Hematopoietic multipotent progenitor cell treated with erythropoietin and hydrocortisone succinate and interleukin-3 and kit ligand, for 8 days (in vitro differentiated cells): Measurements from ENCODE around the gene LRG1.
"Not testable (repeated sequence)": the region's sequence is repeated elsewhere in the genome, so short reads cannot be mapped to it uniquely, and the experiment has no call there.

Experiments used
- DNase-seq: peaks from one replicate; pipeline ENCODE4 v3.0.0-alpha.2; 2015

Gene LRG1

DNA sequence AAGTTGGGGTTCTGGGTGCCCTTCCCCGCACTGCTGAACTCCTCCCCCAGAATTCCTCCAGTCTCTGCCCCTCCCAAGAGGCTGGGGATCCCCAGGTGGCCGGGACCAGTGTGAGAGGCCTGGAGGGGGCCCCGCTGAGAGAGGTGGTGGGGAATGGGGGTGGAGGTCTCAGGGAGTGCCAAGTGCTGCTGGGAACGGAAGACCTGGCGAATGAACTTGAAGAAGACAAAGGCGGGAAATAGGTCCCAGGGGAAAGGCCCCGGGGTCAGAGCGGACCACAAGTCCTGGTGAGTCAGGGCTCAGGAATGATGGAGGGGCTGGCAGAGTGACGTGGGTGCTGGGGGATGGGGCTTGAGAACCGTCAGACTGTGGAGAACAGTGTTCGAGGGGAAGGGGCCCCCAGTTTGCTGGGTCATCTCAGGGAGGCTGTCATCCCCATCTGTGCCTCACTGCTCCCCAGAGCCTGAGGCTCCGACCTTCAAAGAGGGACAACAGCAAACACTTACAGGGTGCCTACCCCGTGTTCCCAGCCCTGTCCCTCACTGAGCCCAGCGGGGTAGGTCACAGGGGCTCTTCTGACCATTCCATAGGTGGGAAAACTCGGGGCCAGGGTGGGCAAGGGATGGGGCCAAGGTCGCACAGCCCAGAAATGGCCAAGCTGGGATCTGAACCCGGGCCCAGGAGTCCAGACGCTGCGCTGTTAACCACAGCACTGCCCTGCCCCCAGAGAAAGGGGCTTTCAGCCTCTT lies 35.6 kb upstream of the LRG1 start:
- DNase-seq, result no peak

DNA sequence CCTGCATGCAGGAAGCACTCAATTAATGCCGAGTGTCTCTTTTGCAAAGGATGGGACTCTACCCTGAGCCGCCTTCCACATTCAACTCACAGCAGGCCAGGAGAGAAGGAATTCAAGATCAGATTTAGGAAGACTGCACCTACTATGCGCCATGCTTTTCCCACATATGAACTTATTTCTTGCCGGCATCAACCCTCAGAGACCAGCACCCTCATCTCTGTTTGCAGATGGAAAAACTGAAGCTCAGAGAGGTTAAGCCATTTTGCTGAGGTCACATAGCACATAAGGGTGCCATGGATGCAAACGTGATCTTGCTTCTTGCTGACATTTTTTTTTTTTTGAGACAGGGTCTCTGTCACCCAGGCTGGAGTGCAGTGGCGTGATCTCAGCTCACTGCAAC lies 33.8 kb upstream of the LRG1 start:
- no peak for DNase-seq

DNA sequence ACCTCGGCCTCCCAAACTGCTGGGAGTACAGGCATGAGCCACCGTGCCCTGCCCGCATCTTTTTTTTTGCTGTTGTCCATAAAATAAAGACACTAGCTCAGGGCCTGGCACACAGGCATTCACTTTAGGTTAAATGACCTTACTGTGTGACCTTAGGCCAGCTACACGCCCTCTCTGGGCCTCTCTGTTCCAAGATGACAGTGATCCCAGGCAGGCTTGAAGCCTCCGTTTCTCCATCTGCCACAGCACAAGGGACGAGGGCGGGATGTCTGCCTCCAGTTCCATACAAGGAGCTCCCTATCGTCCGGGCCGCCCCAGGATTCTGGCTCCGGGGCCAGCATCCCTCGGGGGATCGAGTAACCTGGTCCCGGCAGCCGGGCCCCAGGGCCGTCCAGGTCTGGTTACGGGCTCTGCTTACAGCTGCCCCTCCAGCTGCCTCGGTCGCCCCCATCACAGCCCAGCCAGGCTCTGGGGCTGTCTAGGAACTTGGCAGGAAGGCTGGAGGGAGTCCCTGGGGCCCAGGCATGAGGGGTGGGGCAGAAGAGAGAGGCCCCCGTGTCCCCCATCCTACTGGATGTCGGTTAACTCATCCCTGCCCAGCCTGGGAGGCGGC lies 31.6 kb upstream of the LRG1 start:
- no peak for DNase-seq

GRCh38 chr19:4570916-4571304 lies 31.1 kb upstream of the LRG1 start:
- DNase-seq, result no peak

GRCh38 chr19:4570402-4570801 lies 30.6 kb upstream of the LRG1 start:
- no peak for DNase-seq

GRCh38 chr19:4568886-4569285 lies 29.1 kb upstream of the LRG1 start:
- DNase-seq, result no peak

- DNase-seq, result peak; percentile 66
Observed at GRCh38 chr19:4567584-4568071, 27.8 kb upstream of the LRG1 start.

DNA sequence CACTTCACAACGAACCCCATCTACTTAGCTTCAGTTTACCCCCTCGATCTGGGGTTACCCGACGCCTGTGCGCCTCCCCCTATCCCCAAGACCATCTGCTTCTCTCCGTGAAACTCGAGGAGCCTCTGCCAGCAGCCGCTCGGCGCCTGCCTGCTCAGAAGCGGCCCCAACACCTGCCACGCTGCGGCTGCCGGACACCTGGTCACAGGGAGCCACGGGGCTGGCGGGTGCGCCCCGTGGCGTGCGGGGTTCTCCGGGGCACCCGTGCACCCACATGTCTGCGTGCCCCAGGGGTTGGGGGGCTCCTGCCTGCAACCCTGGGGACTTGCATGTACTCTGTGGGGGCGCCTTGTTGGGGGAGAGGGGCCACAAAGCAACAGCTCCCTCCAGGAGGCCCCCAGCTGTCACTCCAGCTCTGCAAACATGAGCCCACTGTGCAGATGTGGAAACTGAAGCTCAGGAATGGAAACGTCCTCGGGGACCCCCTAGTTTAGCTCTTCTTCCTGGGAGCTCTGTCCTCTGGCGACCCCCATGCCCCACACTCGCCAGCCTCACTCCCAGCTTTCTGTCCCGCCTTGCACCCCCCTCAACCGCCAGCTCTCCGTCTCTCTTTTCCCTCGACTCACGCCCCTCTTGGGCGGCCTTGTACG lies 26.7 kb upstream of the LRG1 start:
- DNase-seq, result no peak

DNA sequence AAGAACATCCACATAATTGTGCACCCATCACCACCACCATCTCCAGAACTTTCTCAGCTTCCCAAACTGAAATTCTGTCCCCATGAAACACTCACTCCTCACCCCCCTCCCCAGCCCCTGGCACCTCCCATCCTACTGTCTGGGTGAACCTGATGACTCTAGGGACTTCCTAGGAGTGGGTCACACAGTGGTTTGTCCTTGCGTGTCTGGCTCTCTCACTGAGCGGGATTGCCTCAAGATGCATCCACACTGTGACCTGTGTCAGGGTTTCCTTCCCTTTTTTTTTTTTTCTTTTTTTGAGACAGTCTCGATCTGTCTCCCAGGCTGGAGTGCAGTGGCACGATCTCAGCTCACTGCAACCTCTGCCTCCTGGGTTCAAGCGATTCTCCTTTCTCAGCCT lies 23.7 kb upstream of the LRG1 start:
- not testable (repeated sequence) for DNase-seq

- not testable (repeated sequence) for DNase-seq
Observed at GRCh38 chr19:4562085-4562484, 22.2 kb upstream of the LRG1 start.

DNA sequence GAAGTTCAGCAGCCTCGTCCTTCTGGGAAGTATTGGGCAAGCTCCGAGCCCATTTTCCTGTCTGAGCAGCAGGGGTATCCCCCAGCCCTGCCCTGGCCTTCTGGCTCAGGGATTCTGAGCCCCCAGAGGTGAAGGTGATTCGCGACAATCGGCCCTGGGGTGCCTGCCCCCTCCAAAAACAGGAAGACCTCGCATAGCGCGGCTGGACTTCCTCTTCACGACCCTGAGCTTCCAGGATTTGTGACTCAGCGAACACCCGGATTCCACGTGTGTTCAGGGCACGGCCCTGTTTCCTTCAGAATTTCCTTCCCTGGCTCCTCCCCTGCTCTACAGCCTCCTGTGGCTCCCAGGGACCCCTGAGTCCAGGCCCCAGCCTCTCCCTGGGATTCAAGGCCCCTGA lies 19.7 kb upstream of the LRG1 start, which contains the start of gene SEMA6B:
Gene SEMA6B, minus strand, starts transcription at position 116 of the 400 bp plus-strand sequence. CDS start 1,227 bp downstream, outside the sequence.
- DNase-seq, result no peak

DNA sequence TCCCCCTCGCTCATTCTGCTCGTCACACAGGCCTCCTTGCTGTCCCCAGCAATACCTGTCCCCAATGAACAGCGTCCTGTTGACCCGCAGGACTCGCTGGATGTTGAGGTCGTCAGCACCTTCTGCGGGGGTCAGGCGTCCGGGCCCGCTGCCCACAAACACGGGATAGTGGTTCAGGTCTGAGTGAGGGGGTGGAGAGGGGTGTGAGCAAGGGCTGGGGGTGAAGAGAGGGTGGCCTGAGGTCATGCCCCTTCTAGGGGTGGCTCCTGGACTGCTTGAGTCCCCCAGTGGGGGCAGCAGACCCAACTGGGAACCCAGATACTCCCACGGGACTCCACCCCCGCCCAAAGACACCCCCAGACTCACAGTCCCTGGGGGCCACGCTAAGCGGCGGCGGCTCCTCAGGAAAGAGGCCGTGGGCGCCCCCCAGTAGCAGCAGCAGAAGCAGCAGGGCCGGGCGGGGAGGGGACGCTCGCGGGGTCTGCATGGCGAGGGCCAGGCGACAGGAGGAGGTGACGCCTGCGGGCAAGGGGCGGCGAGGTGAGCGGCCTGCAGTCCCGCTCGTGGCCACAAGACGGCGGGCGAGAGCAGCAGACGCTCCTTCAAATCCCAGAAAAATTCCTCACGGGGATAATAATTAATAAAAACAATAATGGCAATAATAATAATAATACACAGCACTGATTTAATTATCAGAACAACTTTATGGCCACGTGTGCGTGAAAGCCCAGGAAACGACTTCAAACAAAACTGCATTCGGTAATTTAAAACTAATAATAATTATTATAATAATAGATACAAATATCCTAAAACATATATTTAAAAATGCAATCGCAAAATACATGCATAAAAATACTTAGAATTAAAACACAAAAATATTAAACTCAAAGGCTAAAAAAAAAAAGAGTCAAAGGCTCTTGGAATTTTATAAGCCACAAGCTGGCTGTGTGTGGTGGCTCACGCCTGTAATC lies 18.4 kb upstream of the LRG1 start:
- DNase-seq, result peak; percentile 27

- peak; percentile 24 for DNase-seq
Observed at GRCh38 chr19:4557144-4557970, 17.5 kb upstream of the LRG1 start.

DNA sequence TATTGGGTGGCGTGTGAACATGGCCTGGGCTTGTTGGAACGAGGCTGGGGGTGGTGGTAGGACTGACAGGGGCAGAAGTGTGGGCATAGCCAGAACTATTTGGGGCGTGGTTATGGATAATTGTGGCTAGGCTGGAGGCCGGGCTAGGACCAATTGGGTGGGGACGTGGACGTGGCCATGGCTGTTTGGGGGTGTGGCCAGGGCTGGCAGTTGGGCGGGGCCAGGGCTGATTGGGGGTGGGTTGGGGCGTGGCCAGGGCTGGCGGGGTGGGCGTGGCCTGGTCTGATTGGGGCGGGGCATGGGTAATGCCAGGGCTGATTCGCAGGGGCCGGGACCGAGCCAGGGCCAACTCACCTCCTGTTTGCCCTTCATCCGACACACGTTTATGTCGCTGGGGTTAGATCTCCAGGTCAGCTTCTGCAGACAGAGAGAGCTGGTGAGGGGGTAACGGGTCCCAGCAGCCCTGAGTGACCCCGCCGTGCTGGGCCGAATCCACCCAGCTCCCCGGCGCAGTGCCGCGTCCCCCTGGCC lies 16.8 kb upstream of the LRG1 start:
- DNase-seq, result peak; percentile 91

DNA sequence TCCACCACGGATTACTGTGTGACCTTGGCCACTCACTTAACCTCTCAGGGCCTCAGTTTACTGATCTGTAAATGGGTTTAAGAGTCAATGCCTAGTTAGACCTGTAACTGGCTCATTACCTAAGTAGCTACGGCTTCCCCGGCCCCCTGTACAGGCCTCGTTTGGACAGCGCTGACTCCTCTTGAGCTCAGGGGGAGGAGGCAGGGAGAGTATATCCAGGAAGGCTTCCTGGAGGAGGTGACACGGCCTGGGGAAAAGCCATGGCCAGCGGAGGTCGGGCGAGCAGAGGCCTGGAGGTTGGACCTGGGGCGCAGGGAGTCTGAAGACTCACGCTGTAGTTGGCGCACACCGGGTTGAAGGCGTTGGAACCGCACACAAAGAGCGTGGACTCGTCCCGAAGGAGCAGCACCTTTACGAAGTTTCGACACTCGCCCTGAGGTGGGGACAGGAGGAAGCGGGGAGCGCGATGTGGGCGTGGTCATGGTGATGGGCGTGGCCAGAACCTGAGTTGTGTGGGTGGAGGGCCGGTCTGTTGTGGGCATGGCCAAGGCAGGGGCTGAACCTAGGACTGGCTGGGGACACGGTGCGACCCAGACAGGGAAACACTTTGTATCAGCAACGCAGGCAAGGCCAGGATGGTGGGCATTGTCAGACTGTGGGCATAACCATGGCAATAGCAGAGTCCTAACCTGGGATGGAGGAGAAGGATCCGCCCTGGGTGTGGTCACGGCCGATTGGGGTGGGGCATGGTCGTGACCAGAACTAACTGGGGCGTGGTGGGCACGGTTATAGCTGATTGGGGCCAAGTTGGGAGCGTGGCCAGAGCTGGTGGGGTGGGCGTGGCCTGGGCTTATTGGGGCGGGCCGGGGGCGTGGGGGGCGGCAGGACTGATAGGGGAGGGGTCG lies 16.1 kb upstream of the LRG1 start:
- peak; percentile 93 for DNase-seq

- peak; percentile 15 for DNase-seq
Observed at GRCh38 chr19:4554717-4555116, 14.9 kb upstream of the LRG1 start.

DNA sequence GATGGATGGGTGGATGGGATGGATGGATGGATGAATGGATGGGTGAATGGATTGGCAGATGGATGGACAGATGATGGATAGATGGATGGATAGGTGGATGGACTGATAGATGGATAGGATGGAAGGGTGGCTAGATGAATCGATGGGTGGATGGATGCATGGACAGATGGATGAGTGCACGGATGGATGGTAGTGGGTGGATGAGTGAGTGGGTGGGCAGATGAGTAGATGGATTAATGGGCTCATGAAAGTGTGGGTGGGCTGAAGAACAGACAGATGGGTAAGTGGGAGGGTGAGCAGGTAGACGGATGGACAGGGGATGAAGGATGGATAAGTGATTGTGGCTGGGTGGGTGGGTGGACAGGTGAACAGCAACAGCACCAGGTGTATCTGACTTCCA lies 13.9 kb upstream of the LRG1 start:
- no peak for DNase-seq

- DNase-seq, result no peak
Observed at GRCh38 chr19:4553092-4553695, 13.4 kb upstream of the LRG1 start.

GRCh38 chr19:4552525-4552819 lies 12.6 kb upstream of the LRG1 start:
- no peak for DNase-seq

DNA sequence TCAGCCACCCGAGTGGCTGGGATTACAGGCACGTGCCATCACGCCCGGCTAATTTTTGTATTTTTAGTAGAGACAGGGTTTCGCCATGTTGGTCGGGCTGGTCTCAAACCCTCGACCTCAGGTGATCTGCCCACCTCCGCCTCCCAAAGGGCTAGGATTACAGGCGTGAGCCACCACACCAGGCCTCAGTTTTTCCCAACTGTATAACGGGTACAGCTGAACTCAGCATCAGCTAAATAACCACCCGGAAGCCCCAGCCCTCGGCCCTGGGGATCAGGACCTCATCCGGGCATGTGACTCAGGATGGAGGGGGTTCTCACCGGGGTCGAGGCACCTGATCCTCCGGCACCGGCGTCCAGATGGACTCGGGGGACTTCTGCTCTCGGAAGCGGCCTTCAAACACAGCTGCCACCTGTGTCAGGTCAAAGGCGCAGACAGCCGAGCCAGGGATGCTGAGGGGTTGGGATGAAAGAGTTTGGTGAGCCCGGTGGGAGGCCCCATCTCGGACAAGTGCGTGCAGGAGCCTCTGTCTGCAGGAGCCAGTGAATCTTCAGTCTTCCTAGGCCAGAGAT lies 10.7 kb upstream of the LRG1 start:
- no peak for DNase-seq
